ENCODE data around the gene DHRS2. TPM values are rescaled to one million over a fixed set of nuclear protein-coding genes. Genes with fewer than 3 reads are reported as not detected.

The DHRS2 gene
- total and polyA plus RNA-seq, 2 of the 13 experiments (the other 11 are each of a cell fraction or from before 2014, with no cell fraction given), result 1,621 to 3,021 TPM

DNA sequence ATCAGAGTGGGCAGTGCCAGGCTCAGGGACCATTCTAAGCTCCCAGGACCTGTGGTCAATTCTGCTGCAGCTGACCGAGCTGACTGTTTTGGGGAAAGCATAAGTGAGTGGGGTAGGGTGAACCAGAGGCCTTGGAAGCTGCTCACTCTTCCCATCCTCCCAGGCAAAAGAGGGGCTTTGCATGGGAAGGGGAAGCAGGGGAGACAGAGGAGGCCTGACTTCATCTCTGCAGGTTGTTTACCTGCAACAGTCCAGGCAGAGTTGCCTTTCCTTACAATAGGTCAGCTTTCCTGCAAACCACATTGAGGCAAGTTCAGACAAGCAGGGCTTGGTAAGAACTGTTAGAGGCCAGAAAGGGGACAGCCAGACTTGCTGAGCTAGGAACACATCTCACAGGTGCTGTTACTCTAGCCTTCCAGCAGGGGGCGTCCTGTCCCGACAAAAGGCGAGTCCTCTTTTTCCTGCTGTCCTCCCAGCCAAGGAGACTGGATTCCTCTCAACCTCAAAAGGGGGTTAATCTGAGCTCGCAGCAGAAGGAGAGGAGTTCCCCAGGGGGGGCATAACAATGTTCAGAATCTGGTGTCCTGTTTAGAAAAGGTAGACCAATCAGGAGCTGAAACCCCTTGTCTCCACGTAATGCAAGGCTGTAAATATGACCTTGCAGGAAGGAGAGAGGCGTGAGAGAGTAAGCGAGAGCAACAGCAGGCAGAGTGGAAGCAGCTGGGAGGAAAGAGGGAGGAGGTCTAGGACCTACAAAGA is 4.3 kb upstream of the DHRS2 start (continued):
- TF ChIP-seq, protein P1, sequence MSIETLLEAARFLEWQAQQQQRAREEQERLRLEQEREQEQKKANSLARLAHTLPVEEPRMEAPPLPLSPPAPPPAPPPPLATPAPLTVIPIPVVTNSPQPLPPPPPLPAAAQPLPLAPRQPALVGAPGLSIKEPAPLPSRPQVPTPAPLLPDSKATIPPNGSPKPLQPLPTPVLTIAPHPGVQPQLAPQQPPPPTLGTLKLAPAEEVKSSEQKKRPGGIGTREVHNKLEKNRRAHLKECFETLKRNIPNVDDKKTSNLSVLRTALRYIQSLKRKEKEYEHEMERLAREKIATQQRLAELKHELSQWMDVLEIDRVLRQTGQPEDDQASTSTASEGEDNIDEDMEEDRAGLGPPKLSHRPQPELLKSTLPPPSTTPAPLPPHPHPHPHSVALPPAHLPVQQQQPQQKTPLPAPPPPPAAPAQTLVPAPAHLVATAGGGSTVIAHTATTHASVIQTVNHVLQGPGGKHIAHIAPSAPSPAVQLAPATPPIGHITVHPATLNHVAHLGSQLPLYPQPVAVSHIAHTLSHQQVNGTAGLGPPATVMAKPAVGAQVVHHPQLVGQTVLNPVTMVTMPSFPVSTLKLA (IDR thresholded peaks at IDR 0.05), result no peak
- TF ChIP-seq RBM22 (optimal IDR thresholded peaks at IDR 0.05; ENCODE audit: low read length), result peak; percentile 41
- TF ChIP-seq ZBTB20 (CRISPR knock-in tag; IDR thresholded peaks at IDR 0.05; ENCODE audit: borderline replicate concordance, low read depth), result peak; percentile 70; the same call in 1 of the 2 replicates
- TF ChIP-seq, protein P2, sequence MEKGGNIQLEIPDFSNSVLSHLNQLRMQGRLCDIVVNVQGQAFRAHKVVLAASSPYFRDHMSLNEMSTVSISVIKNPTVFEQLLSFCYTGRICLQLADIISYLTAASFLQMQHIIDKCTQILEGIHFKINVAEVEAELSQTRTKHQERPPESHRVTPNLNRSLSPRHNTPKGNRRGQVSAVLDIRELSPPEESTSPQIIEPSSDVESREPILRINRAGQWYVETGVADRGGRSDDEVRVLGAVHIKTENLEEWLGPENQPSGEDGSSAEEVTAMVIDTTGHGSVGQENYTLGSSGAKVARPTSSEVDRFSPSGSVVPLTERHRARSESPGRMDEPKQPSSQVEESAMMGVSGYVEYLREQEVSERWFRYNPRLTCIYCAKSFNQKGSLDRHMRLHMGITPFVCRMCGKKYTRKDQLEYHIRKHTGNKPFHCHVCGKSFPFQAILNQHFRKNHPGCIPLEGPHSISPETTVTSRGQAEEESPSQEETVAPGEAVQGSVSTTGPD (CRISPR knock-in tag; IDR thresholded peaks at IDR 0.05), result no peak
- TF ChIP-seq NFE2L1 (CRISPR knock-in tag; IDR thresholded peaks at IDR 0.05; ENCODE audit: borderline replicate concordance), result 0 out of 2 replicates have a peak, but pooled peaks have one; percentile 55
- TF ChIP-seq MAF1 (CRISPR knock-in tag; IDR thresholded peaks at IDR 0.05; ENCODE audit: borderline replicate concordance), result no peak
- no peak for TF ChIP-seq BRD4 (CRISPR knock-in tag; IDR thresholded peaks at IDR 0.05)
- TF ChIP-seq ZNF766 (CRISPR knock-in tag; IDR thresholded peaks at IDR 0.05; ENCODE audit: borderline replicate concordance), result no peak
- peak; percentile 86 for TF ChIP-seq ZMYM3 (CRISPR knock-in tag; IDR thresholded peaks at IDR 0.05)
- no peak; the same call in 1 of the 2 replicates for TF ChIP-seq ZNF768 (CRISPR knock-in tag; IDR thresholded peaks at IDR 0.05)
- no peak; the same call in 1 of the 2 replicates for TF ChIP-seq TOPORS (CRISPR knock-in tag; IDR thresholded peaks at IDR 0.05)
- TF ChIP-seq, protein P3, sequence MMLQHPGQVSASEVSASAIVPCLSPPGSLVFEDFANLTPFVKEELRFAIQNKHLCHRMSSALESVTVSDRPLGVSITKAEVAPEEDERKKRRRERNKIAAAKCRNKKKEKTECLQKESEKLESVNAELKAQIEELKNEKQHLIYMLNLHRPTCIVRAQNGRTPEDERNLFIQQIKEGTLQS (CRISPR knock-in tag; IDR thresholded peaks at IDR 0.05), result peak; percentile 18; the same call in 1 of the 2 replicates
- no peak for TF ChIP-seq ZIK1 (CRISPR knock-in tag; IDR thresholded peaks at IDR 0.05; ENCODE audit: borderline replicate concordance, low read depth)
- no peak for TF ChIP-seq REL (CRISPR knock-in tag; conservative IDR thresholded peaks at IDR 0.05)
- TF ChIP-seq, protein P4, sequence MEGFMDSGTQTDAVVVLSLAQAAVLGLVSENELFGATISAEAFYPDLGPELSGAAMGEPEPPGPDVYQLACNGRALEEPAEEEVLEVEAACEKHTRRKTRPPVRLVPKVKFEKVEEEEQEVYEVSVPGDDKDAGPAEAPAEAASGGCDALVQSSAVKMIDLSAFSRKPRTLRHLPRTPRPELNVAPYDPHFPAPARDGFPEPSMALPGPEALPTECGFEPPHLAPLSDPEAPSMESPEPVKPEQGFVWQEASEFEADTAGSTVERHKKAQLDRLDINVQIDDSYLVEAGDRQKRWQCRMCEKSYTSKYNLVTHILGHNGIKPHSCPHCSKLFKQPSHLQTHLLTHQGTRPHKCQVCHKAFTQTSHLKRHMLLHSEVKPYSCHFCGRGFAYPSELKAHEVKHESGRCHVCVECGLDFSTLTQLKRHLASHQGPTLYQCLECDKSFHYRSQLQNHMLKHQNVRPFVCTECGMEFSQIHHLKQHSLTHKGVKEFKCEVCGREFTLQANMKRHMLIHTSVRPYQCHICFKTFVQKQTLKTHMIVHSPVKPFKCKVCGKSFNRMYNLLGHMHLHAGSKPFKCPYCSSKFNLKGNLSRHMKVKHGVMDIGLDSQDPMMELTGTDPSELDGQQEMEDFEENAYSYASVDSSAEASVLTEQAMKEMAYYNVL (CRISPR knock-in tag; IDR thresholded peaks at IDR 0.05; ENCODE audit: borderline replicate concordance), result no peak
- TF ChIP-seq TCF7 (IDR thresholded peaks at IDR 0.05; ENCODE audit: low read depth), result no peak
- TF ChIP-seq ZSCAN22 (CRISPR knock-in tag; IDR thresholded peaks at IDR 0.05), result peak; percentile 67; the same call in 1 of the 2 replicates

Data from HepG2 (cell line).